ENCODE data around the gene HJV. TPM values are rescaled to one million over a fixed set of nuclear protein-coding genes. Genes with fewer than 3 reads are reported as not detected.

HJV gene
- total RNA-seq, 1 experiment from 2014 or later: not detected

DNA sequence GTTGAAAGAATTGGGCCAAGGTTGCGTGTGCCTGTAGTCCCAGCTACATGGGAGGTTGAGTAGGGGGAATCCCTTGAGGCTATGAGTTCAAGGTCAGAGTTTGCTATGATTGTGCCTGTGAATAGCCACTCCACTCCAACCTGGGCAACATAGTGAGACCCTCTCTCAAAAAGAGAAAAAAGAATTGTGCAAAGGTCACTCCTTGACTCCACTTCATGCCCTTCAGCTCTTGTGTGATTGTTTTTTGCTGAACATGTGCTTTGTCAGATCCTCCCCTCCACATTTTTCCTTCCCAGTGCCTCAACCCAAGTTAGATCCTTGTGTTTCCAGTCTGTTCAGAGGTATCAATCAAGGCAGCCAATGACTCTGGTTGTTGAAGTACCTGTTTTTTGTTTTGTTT lies 33.6 kb downstream of the HJV start:
- Histone ChIP-seq H3K9ac (ENCODE audit: low read length) (no peak overlapping the region), H3K4me1 (ENCODE audit: insufficient read depth, low read length) (peaks cover 29% of the 10 kb centered on the region), H3K9me3 (ENCODE audit: low read length) (no peaks in the 10 kb centered on the region), H3K79me2 (ENCODE audit: low read length) (peaks cover 1% of the 10 kb centered on the region), H3K4me3 (ENCODE audit: low read length) (no peak overlapping the region), H3K27ac (ENCODE audit: low read length) (no peak overlapping the region), H3K27me3 (ENCODE audit: low read length) (no peaks in the 10 kb centered on the region), H4K20me1 (ENCODE audit: low read length) (peaks cover 1% of the 10 kb centered on the region; the same call in 1 of the 2 replicates), H3F3A (ENCODE audit: low read length, unreplicated experiment) (peaks cover 5% of the 10 kb centered on the region), H3K36me3 (ENCODE audit: low read depth, low read length) (peaks cover 6% of the 10 kb centered on the region), H3K4me2 (ENCODE audit: low read length) (no peak overlapping the region), H3K9me2 (replicated peaks; ENCODE audit: low read length) (no peaks in the 10 kb centered on the region), H2AFZ (ENCODE audit: low read length) (no peak overlapping the region)
- POLR2A ChIA-PET (ENCODE audit: unreplicated experiment): no interaction called here
- BruUV-seq (replicated peaks): no TSS peak
- CTCF ChIA-PET: no interaction called here
- TF ChIP-seq CTCF (conservative IDR thresholded peaks at IDR 0.05; ENCODE audit: low read depth, low read length): no peak
- TF ChIP-seq EZH2 (IDR thresholded peaks at IDR 0.05; ENCODE audit: low read length, unreplicated experiment): no peak
- TF ChIP-seq EZH2phosphoT487 (IDR thresholded peaks at IDR 0.05; ENCODE audit: borderline replicate concordance, low read length): no peak
- no peak for ATAC-seq
- no peak for DNase-seq
- intact Hi-C loops (cut with micrococcal nuclease): no loop called here

- H3K4me3 ChIP-seq (ENCODE audit: low read length): no peak overlapping the region
- no peaks in the 10 kb centered on the region for H3F3A ChIP-seq (ENCODE audit: low read length, unreplicated experiment)
- H3K36me3 ChIP-seq (ENCODE audit: low read depth, low read length): no peaks in the 10 kb centered on the region
- POLR2A ChIA-PET (ENCODE audit: unreplicated experiment): no interaction called here
- no peaks in the 10 kb centered on the region for H4K20me1 ChIP-seq (ENCODE audit: low read length)
- H2AFZ ChIP-seq (ENCODE audit: low read length): no peak overlapping the region
- no peak overlapping the region for H3K9ac ChIP-seq (ENCODE audit: low read length)
- H3K4me2 ChIP-seq (ENCODE audit: low read length): no peak overlapping the region
- no peaks in the 10 kb centered on the region for H3K9me3 ChIP-seq (ENCODE audit: low read length)
- BruUV-seq (replicated peaks): no TSS peak
- H3K27ac ChIP-seq (ENCODE audit: low read length): no peak overlapping the region
- no peak for TF ChIP-seq EZH2phosphoT487 (IDR thresholded peaks at IDR 0.05; ENCODE audit: borderline replicate concordance, low read length)
- no peak for TF ChIP-seq CTCF (conservative IDR thresholded peaks at IDR 0.05; ENCODE audit: low read depth, low read length)
- TF ChIP-seq EZH2 (IDR thresholded peaks at IDR 0.05; ENCODE audit: low read length, unreplicated experiment): no peak
- no peaks in the 10 kb centered on the region for H3K79me2 ChIP-seq (ENCODE audit: low read length)
- CTCF ChIA-PET: no interaction called here
- H3K27me3 ChIP-seq (ENCODE audit: low read length): no peaks in the 10 kb centered on the region
- no peak for ATAC-seq
- intact Hi-C loops (cut with micrococcal nuclease): no loop called here
- DNase-seq: no peak
- peaks cover 31% of the 10 kb centered on the region for H3K4me1 ChIP-seq (ENCODE audit: insufficient read depth, low read length)
- no peaks in the 10 kb centered on the region for H3K9me2 ChIP-seq (replicated peaks; ENCODE audit: low read length)
These were observed 35.0 kb downstream of the HJV start for GRCh38 chr1:145986551-145986950.

GRCh38 chr1:145985502-145986439 lies 35.8 kb downstream of the HJV start:
- BruUV-seq (replicated peaks): no TSS peak
- H3K9me3 ChIP-seq (ENCODE audit: low read length): no peaks in the 10 kb centered on the region
- H3K4me2 ChIP-seq (ENCODE audit: low read length): peak overlapping the region; percentile 66
- H3K9me2 ChIP-seq (replicated peaks; ENCODE audit: low read length): no peaks in the 10 kb centered on the region
- no peaks in the 10 kb centered on the region for H4K20me1 ChIP-seq (ENCODE audit: low read length)
- no peaks in the 10 kb centered on the region for H3K27me3 ChIP-seq (ENCODE audit: low read length)
- no peaks in the 10 kb centered on the region for H3F3A ChIP-seq (ENCODE audit: low read length, unreplicated experiment)
- H3K27ac ChIP-seq (ENCODE audit: low read length): peak overlapping the region; percentile 17
- POLR2A ChIA-PET (ENCODE audit: unreplicated experiment): no interaction called here
- no peak overlapping the region for H3K4me3 ChIP-seq (ENCODE audit: low read length)
- H3K79me2 ChIP-seq (ENCODE audit: low read length): no peaks in the 10 kb centered on the region
- CTCF ChIA-PET: no interaction called here
- H3K4me1 ChIP-seq (ENCODE audit: insufficient read depth, low read length): peaks cover 31% of the 10 kb centered on the region
- DNase-seq: peak; percentile 87
- no peaks in the 10 kb centered on the region for H3K36me3 ChIP-seq (ENCODE audit: low read depth, low read length)
- no peak for TF ChIP-seq EZH2 (IDR thresholded peaks at IDR 0.05; ENCODE audit: low read length, unreplicated experiment)
- TF ChIP-seq CTCF (conservative IDR thresholded peaks at IDR 0.05; ENCODE audit: low read depth, low read length): no peak
- TF ChIP-seq EZH2phosphoT487 (IDR thresholded peaks at IDR 0.05; ENCODE audit: borderline replicate concordance, low read length): no peak
- H3K9ac ChIP-seq (ENCODE audit: low read length): no peak overlapping the region
- peak overlapping the region; percentile 67 for H2AFZ ChIP-seq (ENCODE audit: low read length)
- peak; percentile 63 for ATAC-seq
- intact Hi-C loops (cut with micrococcal nuclease): no loop called here
